ENCODE data around the gene P2RX7.
"Not testable (repeated sequence)": the region's sequence is repeated elsewhere in the genome, so short reads cannot be mapped to it uniquely, and the experiment has no call there.

P2RX7 gene

GRCh38 chr12:121202407-121203355 lies 70.0 kb downstream of the P2RX7 start:
- Histone ChIP-seq H3K36me3 (replicated peaks) (no peaks in the 10 kb centered on the region), H3K27me3 (ENCODE audit: low read depth) (peaks cover 3% of the 10 kb centered on the region; the same call in 1 of the 2 replicates), H3K4me1 (peaks cover 15% of the 10 kb centered on the region), H3K4me3 (no peak overlapping the region), H3K9me3 (no peaks in the 10 kb centered on the region)
- DNase-seq (ENCODE audit: low spot score in 2 of 2) = peak; percentile 68 to 78
- in situ Hi-C loops (cut with MboI; ENCODE audit: low sequenced_read_pairs) = no loop called here

GRCh38 chr12:121203482-121203881 lies 70.8 kb downstream of the P2RX7 start:
- Histone ChIP-seq H3K27me3 (ENCODE audit: low read depth) (no peaks in the 10 kb centered on the region), H3K4me1 (peaks cover 15% of the 10 kb centered on the region), H3K9me3 (no peaks in the 10 kb centered on the region), H3K4me3 (no peak overlapping the region), H3K36me3 (replicated peaks) (no peaks in the 10 kb centered on the region)
- in situ Hi-C loops (cut with MboI; ENCODE audit: low sequenced_read_pairs) = no loop called here
- DNase-seq (ENCODE audit: low spot score in 2 of 2) = no peak

GRCh38 chr12:121205491-121205890 lies 72.8 kb downstream of the P2RX7 start:
- in situ Hi-C loops (cut with MboI; ENCODE audit: low sequenced_read_pairs) = no loop called here
- H3K9me3 ChIP-seq = no peaks in the 10 kb centered on the region
- no peak overlapping the region for H3K4me3 ChIP-seq
- H3K36me3 ChIP-seq (replicated peaks) = no peaks in the 10 kb centered on the region
- DNase-seq (ENCODE audit: low spot score in 2 of 2) = no peak
- H3K4me1 ChIP-seq = peaks cover 15% of the 10 kb centered on the region
- H3K27me3 ChIP-seq (ENCODE audit: low read depth) = no peaks in the 10 kb centered on the region

- DNase-seq (ENCODE audit: low spot score in 2 of 2); in situ Hi-C loops (cut with MboI; ENCODE audit: low sequenced_read_pairs); H3K4me3 ChIP-seq; H3K9me3 ChIP-seq; H3K36me3 ChIP-seq (replicated peaks); H3K4me1 ChIP-seq; H3K27me3 ChIP-seq (ENCODE audit: low read depth): not testable (repeated sequence)
Observed at GRCh38 chr12:121208571-121208970, 75.9 kb downstream of the P2RX7 start.

DNA sequence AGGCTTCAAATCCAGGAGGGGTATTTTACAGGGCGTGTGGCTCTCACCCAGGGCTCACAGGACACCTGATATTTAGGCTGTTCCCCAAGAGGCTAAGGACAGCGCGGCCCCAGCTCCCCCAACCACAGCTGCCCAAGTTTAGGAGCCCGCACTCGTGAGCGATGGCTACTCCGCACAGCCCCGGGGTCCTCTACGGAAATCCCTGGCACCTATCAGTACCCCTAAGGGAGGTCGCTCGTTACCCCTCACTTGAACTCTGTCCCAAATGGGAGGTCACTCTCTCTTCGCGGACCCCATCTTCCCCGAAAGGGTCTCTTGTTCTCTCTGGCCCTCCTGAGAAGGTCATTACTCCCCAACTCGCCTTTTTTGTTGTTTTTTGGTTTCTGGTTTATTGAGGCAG lies 76.5 kb downstream of the P2RX7 start:
- Histone ChIP-seq H3K4me1 (peaks cover 4% of the 10 kb centered on the region; the same call in 1 of the 2 replicates), H3K9me3 (no peaks in the 10 kb centered on the region), H3K4me3 (peak overlapping the region; percentile 48; the same call in 1 of the 2 replicates), H3K27me3 (ENCODE audit: low read depth) (no peaks in the 10 kb centered on the region), H3K36me3 (replicated peaks) (no peaks in the 10 kb centered on the region)
- in situ Hi-C loops (cut with MboI; ENCODE audit: low sequenced_read_pairs) = no loop called here
- no peak for DNase-seq (ENCODE audit: low spot score in 2 of 2)

DNA sequence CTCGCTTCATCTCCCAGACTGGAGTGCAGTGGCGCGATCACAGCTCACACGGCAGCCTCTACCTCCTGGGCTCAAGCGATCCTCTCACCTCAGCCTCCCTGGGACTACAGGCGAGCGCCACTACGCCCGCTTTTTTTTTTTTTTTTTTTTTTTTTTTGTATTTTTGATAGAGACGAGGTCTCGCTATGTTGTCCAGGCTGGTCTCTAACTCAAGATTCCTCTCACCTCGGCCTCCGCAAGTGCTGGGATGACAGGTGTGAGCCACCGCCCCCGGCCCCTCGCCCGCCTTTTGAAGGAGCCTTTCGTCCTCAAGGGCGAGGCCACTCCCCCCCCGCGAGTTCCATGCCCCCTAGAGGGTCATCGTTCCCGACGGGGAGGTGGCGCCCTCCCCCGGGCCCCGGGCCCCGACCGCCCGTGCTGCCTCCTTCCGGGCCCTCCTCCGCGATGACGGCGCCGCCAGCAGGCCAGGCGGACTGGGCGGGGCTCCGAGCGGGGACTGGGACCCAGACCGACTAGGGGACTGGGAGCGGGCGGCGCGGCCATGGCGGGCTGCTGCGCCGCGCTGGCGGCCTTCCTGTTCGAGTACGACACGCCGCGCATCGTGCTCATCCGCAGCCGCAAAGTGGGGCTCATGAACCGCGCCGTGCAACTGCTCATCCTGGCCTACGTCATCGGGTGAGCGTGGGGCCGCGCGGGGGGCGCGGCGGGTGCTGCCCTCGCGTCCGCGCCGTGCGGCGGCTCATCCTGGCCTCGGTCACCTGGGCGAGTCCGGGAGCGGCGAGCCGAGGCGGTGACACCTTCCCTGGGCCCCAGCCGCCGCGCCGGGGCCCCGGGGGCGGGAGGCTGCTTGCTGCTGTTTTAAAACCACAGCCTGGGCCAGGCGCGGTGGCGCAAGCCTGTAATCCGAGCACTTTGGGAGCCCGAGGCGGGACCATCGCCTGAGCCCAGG lies 77.2 kb downstream of the P2RX7 start, which contains the start of gene P2RX4:
P2RX4 (plus strand) TSS at position 506 of the 949 bp plus-strand sequence; CDS start at position 542, 36 bp downstream.
- Histone ChIP-seq H3K4me1 (peaks cover 4% of the 10 kb centered on the region; the same call in 1 of the 2 replicates), H3K36me3 (replicated peaks) (no peaks in the 10 kb centered on the region), H3K4me3 (peak within 1 kb of the TSS; percentile 48), H3K27me3 (ENCODE audit: low read depth) (no peaks in the 10 kb centered on the region), H3K9me3 (no peaks in the 10 kb centered on the region)
- DNase-seq (ENCODE audit: low spot score in 2 of 2) = peak; percentile 68 to 91
- in situ Hi-C loops (cut with MboI; ENCODE audit: low sequenced_read_pairs) = no loop called here

DNA sequence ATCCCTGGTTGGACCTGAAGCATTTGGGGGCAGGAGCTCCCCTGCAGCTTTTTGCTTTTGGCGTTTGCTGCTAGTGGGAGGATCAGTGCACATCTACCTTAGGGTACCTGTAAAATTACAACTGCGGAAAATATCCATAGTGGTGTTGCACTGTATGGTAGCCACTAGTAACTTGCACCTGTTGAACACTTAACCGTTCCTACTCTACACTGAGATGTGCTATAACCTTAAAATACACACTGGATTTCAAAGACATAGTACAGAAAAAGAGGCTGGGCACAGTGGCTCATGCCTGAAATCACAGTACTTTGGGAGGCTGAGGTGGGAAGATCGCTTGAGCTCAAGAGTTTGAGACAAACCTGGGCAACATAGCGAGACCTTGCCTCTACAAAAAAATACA lies 80.2 kb downstream of the P2RX7 start:
- in situ Hi-C loops (cut with MboI; ENCODE audit: low sequenced_read_pairs) = no loop called here
- no peaks in the 10 kb centered on the region for H3K27me3 ChIP-seq (ENCODE audit: low read depth)
- H3K9me3 ChIP-seq = no peaks in the 10 kb centered on the region
- DNase-seq (ENCODE audit: low spot score in 2 of 2) = no peak
- no peak overlapping the region for H3K4me3 ChIP-seq
- H3K4me1 ChIP-seq = peaks cover 4% of the 10 kb centered on the region; the same call in 1 of the 2 replicates
- H3K36me3 ChIP-seq (replicated peaks) = no peaks in the 10 kb centered on the region

DNA sequence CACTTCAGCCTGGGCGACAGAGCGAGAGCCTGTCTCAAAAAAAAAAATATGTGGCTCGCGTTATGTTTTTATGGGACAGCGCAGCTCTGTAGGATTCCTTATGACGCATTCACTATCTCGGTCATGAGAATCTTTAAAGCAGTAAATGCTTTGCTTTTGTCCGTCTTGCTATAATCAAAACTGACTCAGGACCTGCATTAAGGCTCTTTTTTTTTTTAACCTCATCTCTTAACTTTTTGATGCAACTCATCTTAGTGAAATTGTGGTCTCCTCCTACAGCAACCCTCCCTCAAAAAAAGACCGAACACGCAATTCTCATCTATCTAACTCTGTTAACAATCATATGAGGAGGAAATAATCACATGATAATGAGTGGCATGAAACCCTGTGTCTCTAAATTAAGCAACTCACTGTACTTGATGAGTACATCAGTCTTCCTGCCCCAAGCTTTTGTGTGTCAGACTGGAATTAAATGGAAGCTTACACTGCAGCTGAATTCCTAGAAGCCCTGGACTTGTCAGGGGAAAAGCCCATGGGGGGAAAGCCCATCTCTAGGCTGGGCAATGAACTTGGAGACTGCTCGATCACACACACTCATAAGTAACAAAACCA lies 81.6 kb downstream of the P2RX7 start:
- H3K9me3 ChIP-seq = no peaks in the 10 kb centered on the region
- no peaks in the 10 kb centered on the region for H3K36me3 ChIP-seq (replicated peaks)
- peaks cover 4% of the 10 kb centered on the region; the same call in 1 of the 2 replicates for H3K4me1 ChIP-seq
- in situ Hi-C loops (cut with MboI; ENCODE audit: low sequenced_read_pairs) = no loop called here
- no peaks in the 10 kb centered on the region for H3K27me3 ChIP-seq (ENCODE audit: low read depth)
- no peak overlapping the region for H3K4me3 ChIP-seq
- DNase-seq (ENCODE audit: low spot score in 2 of 2) = no peak

- no peak overlapping the region for H3K4me3 ChIP-seq
- H3K27me3 ChIP-seq (ENCODE audit: low read depth) = no peaks in the 10 kb centered on the region
- H3K9me3 ChIP-seq = no peaks in the 10 kb centered on the region
- in situ Hi-C loops (cut with MboI; ENCODE audit: low sequenced_read_pairs) = no loop called here
- H3K4me1 ChIP-seq = peaks cover 4% of the 10 kb centered on the region; the same call in 1 of the 2 replicates
- no peaks in the 10 kb centered on the region for H3K36me3 ChIP-seq (replicated peaks)
- DNase-seq (ENCODE audit: low spot score in 2 of 2) = no peak
Observed at GRCh38 chr12:121214855-121215745, 82.4 kb downstream of the P2RX7 start.

- no peaks in the 10 kb centered on the region for H3K9me3 ChIP-seq
- in situ Hi-C loops (cut with MboI; ENCODE audit: low sequenced_read_pairs) = no loop called here
- DNase-seq (ENCODE audit: low spot score in 2 of 2) = no peak
- no peak overlapping the region for H3K4me3 ChIP-seq
- no peaks in the 10 kb centered on the region for H3K4me1 ChIP-seq
- no peaks in the 10 kb centered on the region for H3K36me3 ChIP-seq (replicated peaks)
- no peaks in the 10 kb centered on the region for H3K27me3 ChIP-seq (ENCODE audit: low read depth)
Observed at GRCh38 chr12:121216102-121216501, 83.4 kb downstream of the P2RX7 start.

GRCh38 chr12:121217063-121217462 lies 84.4 kb downstream of the P2RX7 start:
- DNase-seq (ENCODE audit: low spot score in 2 of 2) = no peak
- in situ Hi-C loops (cut with MboI; ENCODE audit: low sequenced_read_pairs) = no loop called here

DNA sequence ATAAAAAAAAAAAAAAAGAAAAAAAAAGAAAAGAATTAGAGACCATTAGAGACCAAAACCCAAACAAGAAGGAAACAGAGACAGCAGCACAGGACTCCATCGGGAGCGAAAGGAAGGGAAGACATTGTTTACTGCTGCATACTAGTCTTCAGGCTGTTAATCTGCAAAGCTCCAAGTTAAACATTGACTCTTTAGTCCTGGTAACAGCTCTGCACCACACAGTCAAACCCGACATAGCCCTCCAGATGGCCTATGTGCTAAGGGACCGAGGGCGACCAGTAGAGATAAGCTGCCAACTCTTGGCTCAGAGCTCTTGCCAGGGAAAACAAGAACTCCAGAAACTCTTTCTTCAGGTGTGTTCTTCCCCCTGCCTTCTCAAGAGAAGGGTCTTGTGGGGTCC lies 85.1 kb downstream of the P2RX7 start:
- DNase-seq (ENCODE audit: low spot score in 2 of 2) = no peak
- in situ Hi-C loops (cut with MboI; ENCODE audit: low sequenced_read_pairs) = no loop called here
- H3K36me3 ChIP-seq (replicated peaks) = no peaks in the 10 kb centered on the region; the same call in 1 of the 2 replicates
- H3K27me3 ChIP-seq (ENCODE audit: low read depth) = no peaks in the 10 kb centered on the region
- H3K4me3 ChIP-seq = no peak overlapping the region
- no peaks in the 10 kb centered on the region for H3K4me1 ChIP-seq
- no peaks in the 10 kb centered on the region for H3K9me3 ChIP-seq

More at GRCh38 chr12:121217063-121217462, 84.4 kb downstream of the P2RX7 start:
- no peaks in the 10 kb centered on the region for H3K27me3 ChIP-seq (ENCODE audit: low read depth)
- H3K4me1 ChIP-seq = no peaks in the 10 kb centered on the region
- H3K4me3 ChIP-seq = no peak overlapping the region
- H3K9me3 ChIP-seq = no peaks in the 10 kb centered on the region
- H3K36me3 ChIP-seq (replicated peaks) = no peaks in the 10 kb centered on the region

Data from HAP-1 (cell line).